CD8-positive, alpha-beta memory T cell (primary cell): ENCODE data around the gene NLRC5. TPM values are rescaled to one million over a fixed set of nuclear protein-coding genes. Genes with fewer than 3 reads are reported as not detected.

ENCODE experiments used
- CTCF ChIA-PET: fragments of 350-600 bp; sonication (Branson Sonifier 250); formaldehyde crosslinking; loops from one replicate; lab custom pipeline; 2021; ENCODE audit warnings: antibody characterized with exemption; lab: Charles Lee
- POLR2A ChIA-PET: fragments of 350-600 bp; sonication (Branson Sonifier 250); formaldehyde crosslinking; loops from one replicate; lab custom pipeline; 2021; ENCODE audit warnings: antibody characterized with exemption; lab: Charles Lee
- DNase-seq, 5 donors: peaks; one replicate each; pipeline versions ENCODE4 v3.0.0 to v3.0.0-alpha.2; 2020 to 2022; ENCODE audit warnings: mixed read lengths in 1 of 5
- H3K27ac ChIP-seq: one replicate; pipeline ENCODE4 v1.7.0; 2013; ENCODE audit warnings: low read depth, mild to moderate bottlenecking, low read length, moderate library complexity
- H3K27me3 ChIP-seq: 2 replicates; pipeline ENCODE4 v1.7.0; 2013; ENCODE audit warnings: low read length, mild to moderate bottlenecking; ENCODE audit not compliant: insufficient read depth, poor library complexity, severe bottlenecking
- H3K36me3 ChIP-seq: 2 replicates; pipeline ENCODE4 v1.7.0; 2013; ENCODE audit warnings: mild to moderate bottlenecking, low read length, moderate library complexity; ENCODE audit not compliant: insufficient read depth
- H3K4me1 ChIP-seq: 2 replicates; pipeline ENCODE4 v1.7.0; 2013; ENCODE audit warnings: mild to moderate bottlenecking, low read length, moderate library complexity; ENCODE audit not compliant: insufficient read depth
- H3K4me3 ChIP-seq: 2 replicates; pipeline ENCODE4 v1.7.0; 2013; ENCODE audit warnings: mild to moderate bottlenecking, low read length
- H3K9me3 ChIP-seq: 2 replicates; pipeline ENCODE4 v1.7.0; 2013; ENCODE audit warnings: mild to moderate bottlenecking, low read length
- H3K27ac Mint-ChIP-seq, 8 donors: one replicate each; pipeline ENCODE4 v1.8.0; 2020 to 2021; ENCODE audit warnings: mixed read lengths in 8 of 8, mild to moderate bottlenecking in 6 of 8, inconsistent platforms in 3 of 8, moderate library complexity in 3 of 8
- H3K27me3 Mint-ChIP-seq, 2 donors: one replicate each; pipeline ENCODE4 v1.8.0; 2020 to 2021; ENCODE audit warnings: mixed read lengths in 2 of 2, mild to moderate bottlenecking in 1 of 2, moderate library complexity in 1 of 2
- H3K36me3 Mint-ChIP-seq, 3 donors: one replicate each; pipeline ENCODE4 v1.8.0; 2020 to 2021; ENCODE audit warnings: mixed read lengths in 3 of 3, inconsistent platforms in 1 of 3, mild to moderate bottlenecking in 1 of 3
- H3K4me1 Mint-ChIP-seq, 3 donors: one replicate each; pipeline ENCODE4 v1.8.0; 2020 to 2021; ENCODE audit warnings: mixed read lengths in 3 of 3, inconsistent platforms in 1 of 3, mild to moderate bottlenecking in 1 of 3
- H3K4me3 Mint-ChIP-seq, 7 donors: one replicate each; pipeline ENCODE4 v1.8.0; 2020 to 2021; ENCODE audit warnings: mixed read lengths in 7 of 7, mild to moderate bottlenecking in 6 of 7, moderate library complexity in 4 of 7, inconsistent platforms in 2 of 7
- H3K9me3 Mint-ChIP-seq, 5 donors: one replicate each; pipeline ENCODE4 v1.8.0; 2020 to 2022; ENCODE audit warnings: mixed read lengths in 5 of 5, mild to moderate bottlenecking in 3 of 5, moderate library complexity in 2 of 5, inconsistent platforms in 1 of 5
- polyA plus RNA-seq: library from polyadenylated mRNA; unstranded; fragments of 300-500 nt; fragmentation: Illumina TruSeq; gene quantifications from one replicate; pipeline ENCODE4 v1.2.3, GENCODE V29; 2021
- total RNA-seq, 2 experiments: library from RNA; stranded (reverse); gene quantifications; one replicate each; pipeline ENCODE4 v1.2.3, GENCODE V29; 2021

Gene NLRC5
- total and polyA plus RNA-seq, 3 experiments from 2014 or later = 165 to 178 (median 173) TPM

DNA sequence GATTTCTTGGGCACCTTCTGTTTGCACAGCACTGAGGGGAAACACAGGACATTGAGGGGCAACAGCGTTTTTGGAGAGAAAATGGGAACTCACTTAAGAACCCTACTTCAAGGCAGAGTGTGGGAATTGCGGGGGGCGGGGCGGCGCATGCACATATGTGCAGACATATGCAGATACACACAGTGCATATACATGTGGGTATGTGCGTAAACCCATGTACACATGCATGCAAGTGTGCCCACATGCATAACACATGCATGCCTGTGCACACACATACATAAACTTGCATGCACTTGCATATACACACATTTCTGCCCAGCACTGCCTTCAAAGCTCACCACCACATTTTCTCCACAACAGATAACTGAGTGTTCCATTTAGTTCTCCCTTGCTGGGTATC lies 32.4 kb downstream of the NLRC5 start:
- CTCF ChIA-PET = interaction anchor here (1.0 to 5.4 kb wide), 7 partner anchors 9 to 56 kb away, joined by 3 to 46 read pairs (median 11); partner anchors contain the start of gene NLRC5
- Mint-ChIP-seq H3K36me3 (peaks cover 32 to 91% (median 37%) of the 10 kb centered on the region in 3 donors), H3K4me3 (peak overlapping the region; percentile 4 to 77 (median 53)), H3K27me3 (peaks cover 0 to 1% of the 10 kb centered on the region in 2 donors), H3K27ac (peak overlapping the region; percentile 79 to 95 (median 92)), H3K9me3 (no peaks in the 10 kb centered on the region), H3K4me1 (peaks cover 82 to 94% (median 92%) of the 10 kb centered on the region in 3 donors)
- H3K9me3 ChIP-seq = no peaks in the 10 kb centered on the region
- H3K4me3 ChIP-seq = no peak overlapping the region
- H3K36me3 ChIP-seq = peaks cover 61% of the 10 kb centered on the region
- no peak overlapping the region for H3K27ac ChIP-seq
- no peaks in the 10 kb centered on the region for H3K27me3 ChIP-seq
- DNase-seq = no peak
- POLR2A ChIA-PET = interaction anchor here (0.7 to 4.7 kb wide), 6 partner anchors 14 to 32 kb away, joined by 3 to 27 read pairs (median 7); partner anchors contain the start of gene NLRC5
- peaks cover 87% of the 10 kb centered on the region for H3K4me1 ChIP-seq

DNA sequence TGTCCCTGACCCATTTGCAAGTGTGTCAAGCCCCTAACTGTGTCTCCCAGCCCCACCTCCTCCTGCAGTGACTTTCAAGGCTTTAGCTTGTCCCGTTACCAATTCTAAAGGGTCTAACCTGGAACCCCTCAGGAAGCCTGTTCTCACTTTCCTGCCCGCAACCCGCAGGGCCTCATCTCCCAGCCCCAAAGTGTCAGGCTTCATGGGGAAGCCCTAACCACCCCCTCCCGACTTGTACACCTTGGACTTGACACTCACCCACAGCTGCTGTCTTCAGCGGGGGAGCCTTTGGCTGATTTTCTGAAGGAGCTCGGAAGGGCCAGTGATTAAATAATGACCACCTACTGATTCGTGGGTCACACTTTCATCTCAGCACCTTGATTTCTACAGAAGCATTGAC lies 33.1 kb downstream of the NLRC5 start:
- no peaks in the 10 kb centered on the region for H3K9me3 ChIP-seq
- peaks cover 86% of the 10 kb centered on the region for H3K4me1 ChIP-seq
- peaks cover 55% of the 10 kb centered on the region for H3K36me3 ChIP-seq
- Mint-ChIP-seq H3K27me3 (peaks cover 0 to 1% of the 10 kb centered on the region in 2 donors), H3K4me3 (peak overlapping the region; percentile 49 to 77 (median 71)), H3K9me3 (no peaks in the 10 kb centered on the region), H3K36me3 (peaks cover 28 to 91% (median 32%) of the 10 kb centered on the region in 3 donors), H3K27ac (peak overlapping the region; percentile 79 to 95 (median 92)), H3K4me1 (peaks cover 82 to 94% (median 92%) of the 10 kb centered on the region in 3 donors)
- no peaks in the 10 kb centered on the region for H3K27me3 ChIP-seq
- POLR2A ChIA-PET = interaction anchor here (0.7 to 4.7 kb wide), 9 partner anchors 11 to 33 kb away, joined by 3 to 27 read pairs (median 5); partner anchors contain the start of gene NLRC5
- H3K27ac ChIP-seq = no peak overlapping the region
- peak in 2 of 5 donors; percentile 52 to 68 for DNase-seq
- peak overlapping the region; percentile 31 for H3K4me3 ChIP-seq
- CTCF ChIA-PET = interaction anchor here (1.0 to 5.4 kb wide), 10 partner anchors 9 to 57 kb away, joined by 3 to 46 read pairs (median 8); partner anchors contain the start of gene NLRC5

DNA sequence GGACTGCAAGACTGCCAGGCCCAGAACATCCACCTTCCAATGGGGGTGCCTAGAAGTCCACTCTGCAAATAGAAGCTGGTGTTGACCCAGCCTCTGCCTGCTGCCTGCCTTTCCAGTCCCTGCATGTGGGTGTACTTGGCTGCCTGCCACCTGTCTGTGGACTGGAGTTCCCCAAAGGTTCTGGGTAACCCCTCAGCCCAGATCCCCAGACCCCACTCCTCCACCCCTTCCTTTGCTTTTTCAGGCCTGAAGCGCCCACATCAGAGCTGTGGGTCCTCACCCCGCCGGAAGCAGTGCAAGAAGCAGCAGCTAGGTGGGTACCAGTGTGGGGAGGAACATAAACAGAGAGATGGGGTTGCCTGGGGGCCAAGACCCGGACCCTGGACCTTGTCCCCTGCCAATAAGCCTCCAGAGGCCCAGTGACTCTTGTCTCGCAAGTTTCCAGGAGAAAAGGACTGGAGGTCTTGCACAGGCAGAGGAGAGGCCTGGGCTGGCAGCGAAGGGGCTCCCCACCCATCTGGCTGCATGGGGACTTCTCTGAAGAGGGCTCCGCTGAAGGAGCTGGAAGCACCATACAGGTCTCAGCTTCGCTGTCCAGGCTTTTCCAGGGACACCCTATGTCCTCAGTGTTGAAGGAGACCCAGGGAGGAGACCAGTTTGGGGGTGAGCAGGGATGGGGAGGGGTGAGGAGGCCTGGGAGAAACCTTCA lies 34.3 kb downstream of the NLRC5 start:
- H3K36me3 ChIP-seq = peaks cover 42% of the 10 kb centered on the region
- POLR2A ChIA-PET = interaction anchor here (0.6 to 4.7 kb wide), 12 partner anchors 10 to 76 kb away, joined by 3 to 27 read pairs (median 4); partner anchors contain the start of gene NLRC5
- H3K4me1 ChIP-seq = peaks cover 87% of the 10 kb centered on the region
- no peaks in the 10 kb centered on the region for H3K27me3 ChIP-seq
- Mint-ChIP-seq H3K27ac (peak overlapping the region; percentile 79 to 94 (median 92)), H3K4me3 (peak overlapping the region; percentile 60 to 89 (median 76)), H3K27me3 (peaks cover 0 to 1% of the 10 kb centered on the region in 2 donors), H3K9me3 (no peaks in the 10 kb centered on the region), H3K4me1 (peaks cover 87 to 95% (median 94%) of the 10 kb centered on the region in 3 donors), H3K36me3 (peaks cover 20 to 91% (median 24%) of the 10 kb centered on the region in 3 donors)
- peak; percentile 57 to 91 (median 86) for DNase-seq
- peak overlapping the region; percentile 36 for H3K4me3 ChIP-seq
- CTCF ChIA-PET = interaction anchor here (1.0 to 5.4 kb wide), 15 partner anchors 8 to 58 kb away, joined by 3 to 46 read pairs (median 5); partner anchors contain the start of gene NLRC5
- H3K27ac ChIP-seq = no peak overlapping the region
- H3K9me3 ChIP-seq = no peaks in the 10 kb centered on the region

DNA sequence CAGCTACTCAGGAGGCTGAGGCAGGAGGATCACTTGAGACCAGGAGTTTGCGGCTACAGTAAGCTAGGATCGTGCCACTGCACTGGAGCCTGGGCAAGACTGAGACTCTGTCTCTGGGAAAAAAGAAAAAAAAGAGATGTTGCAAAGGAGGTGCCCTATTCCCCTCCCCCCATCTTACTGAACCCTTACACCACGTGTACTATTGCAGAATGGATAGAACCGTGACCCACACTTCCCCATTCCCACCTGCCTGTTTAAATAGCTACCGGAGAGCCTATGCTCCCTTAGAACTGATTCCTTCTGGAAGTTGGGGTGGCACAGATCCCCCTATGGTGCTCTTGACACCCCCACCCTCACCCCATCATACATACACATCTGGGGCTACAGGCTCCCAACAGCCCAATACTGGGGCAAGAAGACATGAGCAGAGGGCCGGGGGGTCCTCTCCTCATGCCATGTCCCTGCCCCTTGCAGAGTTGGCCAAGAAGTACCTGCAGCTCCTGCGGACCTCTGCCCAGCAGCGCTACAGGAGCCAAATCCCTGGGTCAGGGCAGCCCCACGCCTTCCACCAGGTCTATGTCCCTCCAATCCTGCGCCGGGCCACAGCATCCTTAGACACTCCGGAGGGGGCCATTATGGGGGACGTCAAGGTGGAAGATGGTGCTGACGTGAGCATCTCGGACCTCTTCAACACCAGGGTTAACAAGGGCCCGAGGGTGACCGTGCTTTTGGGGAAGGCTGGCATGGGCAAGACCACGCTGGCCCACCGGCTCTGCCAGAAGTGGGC lies 35.7 kb downstream of the NLRC5 start:
- H3K4me1 Mint-ChIP-seq = peaks cover 94 to 98% (median 96%) of the 10 kb centered on the region in 3 donors
- Histone ChIP-seq H3K9me3 (no peaks in the 10 kb centered on the region), H3K4me1 (peaks cover 91% of the 10 kb centered on the region), H3K4me3 (no peak overlapping the region), H3K36me3 (peaks cover 42% of the 10 kb centered on the region), H3K27ac (no peak overlapping the region), H3K27me3 (no peaks in the 10 kb centered on the region)
- H3K4me3 Mint-ChIP-seq = peak overlapping the region in 2 of 7 donors; percentile 28 to 58
- CTCF ChIA-PET = interaction anchor here (0.7 to 5.4 kb wide), 8 partner anchors 9 to 60 kb away, joined by 3 to 46 read pairs (median 4); partner anchors contain the start of gene NLRC5
- POLR2A ChIA-PET = interaction anchor here (0.6 to 4.7 kb wide), 4 partner anchors 16 to 138 kb away, joined by 3 to 27 read pairs (median 14); partner anchors contain the start of gene NLRC5
- no peaks in the 10 kb centered on the region for H3K9me3 Mint-ChIP-seq
- no peaks in the 10 kb centered on the region for H3K27me3 Mint-ChIP-seq
- peaks cover 16 to 91% (median 23%) of the 10 kb centered on the region in 3 donors for H3K36me3 Mint-ChIP-seq
- peak overlapping the region in 7 of 8 donors; percentile 17 to 94 (median 87) for H3K27ac Mint-ChIP-seq
- no peak for DNase-seq

DNA sequence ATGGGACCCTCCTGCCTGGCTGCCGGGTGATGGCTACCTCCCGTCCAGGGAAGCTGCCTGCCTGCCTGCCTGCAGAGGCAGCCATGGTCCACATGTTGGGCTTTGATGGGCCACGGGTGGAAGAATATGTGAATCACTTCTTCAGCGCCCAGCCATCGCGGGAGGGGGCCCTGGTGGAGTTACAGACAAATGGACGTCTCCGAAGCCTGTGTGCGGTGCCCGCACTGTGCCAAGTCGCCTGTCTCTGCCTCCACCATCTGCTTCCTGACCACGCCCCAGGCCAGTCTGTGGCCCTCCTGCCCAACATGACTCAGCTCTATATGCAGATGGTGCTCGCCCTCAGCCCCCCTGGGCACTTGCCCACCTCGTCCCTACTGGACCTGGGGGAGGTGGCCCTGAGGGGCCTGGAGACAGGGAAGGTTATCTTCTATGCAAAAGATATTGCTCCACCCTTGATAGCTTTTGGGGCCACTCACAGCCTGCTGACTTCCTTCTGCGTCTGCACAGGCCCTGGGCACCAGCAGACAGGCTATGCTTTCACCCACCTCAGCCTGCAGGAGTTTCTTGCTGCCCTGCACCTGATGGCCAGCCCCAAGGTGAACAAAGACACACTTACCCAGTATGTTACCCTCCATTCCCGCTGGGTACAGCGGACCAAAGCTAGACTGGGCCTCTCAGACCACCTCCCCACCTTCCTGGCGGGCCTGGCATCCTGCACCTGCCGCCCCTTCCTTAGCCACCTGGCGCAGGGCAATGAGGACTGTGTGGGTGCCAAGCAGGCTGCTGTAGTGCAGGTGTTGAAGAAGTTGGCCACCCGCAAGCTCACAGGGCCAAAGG lies 36.8 kb downstream of the NLRC5 start:
- Histone ChIP-seq H3K27ac (no peak overlapping the region), H3K27me3 (no peaks in the 10 kb centered on the region), H3K4me3 (no peak overlapping the region), H3K36me3 (peaks cover 37% of the 10 kb centered on the region), H3K4me1 (peaks cover 91% of the 10 kb centered on the region), H3K9me3 (no peaks in the 10 kb centered on the region)
- Mint-ChIP-seq H3K4me1 (peaks cover 93 to 100% (median 94%) of the 10 kb centered on the region in 3 donors), H3K27me3 (no peaks in the 10 kb centered on the region), H3K4me3 (peak overlapping the region in 3 of 7 donors; percentile 11 to 40 (median 34)), H3K27ac (peak overlapping the region in 7 of 8 donors; percentile 40 to 96 (median 70)), H3K36me3 (peaks cover 14 to 91% (median 21%) of the 10 kb centered on the region in 3 donors), H3K9me3 (no peaks in the 10 kb centered on the region)
- no peak for DNase-seq
- ChIA-PET POLR2A (interaction anchor here (1.5 to 4.7 kb wide), 2 partner anchors 12 to 37 kb away, joined by 7 to 27 read pairs; partner anchors contain the start of gene NLRC5), CTCF (interaction anchor here (1.2 to 5.4 kb wide), 2 partner anchors 56 to 61 kb away, joined by 3 to 46 read pairs; no protein-coding TSS in a partner anchor)

DNA sequence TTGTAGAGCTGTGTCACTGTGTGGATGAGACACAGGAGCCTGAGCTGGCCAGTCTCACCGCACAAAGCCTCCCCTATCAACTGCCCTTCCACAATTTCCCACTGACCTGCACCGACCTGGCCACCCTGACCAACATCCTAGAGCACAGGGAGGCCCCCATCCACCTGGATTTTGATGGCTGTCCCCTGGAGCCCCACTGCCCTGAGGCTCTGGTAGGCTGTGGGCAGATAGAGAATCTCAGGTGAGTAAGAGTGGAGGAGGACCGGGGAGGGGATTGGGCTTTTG lies 37.4 kb downstream of the NLRC5 start:
- Mint-ChIP-seq H3K4me1 (peaks cover 93 to 100% (median 94%) of the 10 kb centered on the region in 3 donors), H3K27ac (peak overlapping the region in 7 of 8 donors; percentile 23 to 96 (median 57))
- CTCF ChIA-PET = interaction anchor here (5.4 kb wide), 1 partner anchor 61 kb away, joined by 46 read pairs; no protein-coding TSS in a partner anchor

More for the DNA sequence above, 37.4 kb downstream of the NLRC5 start:
- Mint-ChIP-seq H3K27me3 (no peaks in the 10 kb centered on the region), H3K4me3 (peak overlapping the region in 3 of 7 donors; percentile 12 to 54 (median 22)), H3K9me3 (no peaks in the 10 kb centered on the region), H3K36me3 (peaks cover 14 to 91% (median 15%) of the 10 kb centered on the region in 3 donors)
- POLR2A ChIA-PET = interaction anchor here (1.1 to 1.5 kb wide), 2 partner anchors 12 to 31 kb away, joined by 3 to 7 read pairs; no protein-coding TSS in a partner anchor
- Histone ChIP-seq H3K9me3 (no peaks in the 10 kb centered on the region), H3K27ac (no peak overlapping the region), H3K4me1 (peaks cover 85% of the 10 kb centered on the region), H3K4me3 (no peak overlapping the region), H3K27me3 (no peaks in the 10 kb centered on the region), H3K36me3 (peaks cover 31% of the 10 kb centered on the region)
- DNase-seq = no peak
